ENCODE data around the gene LRWD1. TPM values are rescaled to one million over a fixed set of nuclear protein-coding genes. Genes with fewer than 3 reads are reported as not detected.

LRWD1 gene
- 27.1 and 35.7 TPM in 2 replicates for total RNA-seq

DNA sequence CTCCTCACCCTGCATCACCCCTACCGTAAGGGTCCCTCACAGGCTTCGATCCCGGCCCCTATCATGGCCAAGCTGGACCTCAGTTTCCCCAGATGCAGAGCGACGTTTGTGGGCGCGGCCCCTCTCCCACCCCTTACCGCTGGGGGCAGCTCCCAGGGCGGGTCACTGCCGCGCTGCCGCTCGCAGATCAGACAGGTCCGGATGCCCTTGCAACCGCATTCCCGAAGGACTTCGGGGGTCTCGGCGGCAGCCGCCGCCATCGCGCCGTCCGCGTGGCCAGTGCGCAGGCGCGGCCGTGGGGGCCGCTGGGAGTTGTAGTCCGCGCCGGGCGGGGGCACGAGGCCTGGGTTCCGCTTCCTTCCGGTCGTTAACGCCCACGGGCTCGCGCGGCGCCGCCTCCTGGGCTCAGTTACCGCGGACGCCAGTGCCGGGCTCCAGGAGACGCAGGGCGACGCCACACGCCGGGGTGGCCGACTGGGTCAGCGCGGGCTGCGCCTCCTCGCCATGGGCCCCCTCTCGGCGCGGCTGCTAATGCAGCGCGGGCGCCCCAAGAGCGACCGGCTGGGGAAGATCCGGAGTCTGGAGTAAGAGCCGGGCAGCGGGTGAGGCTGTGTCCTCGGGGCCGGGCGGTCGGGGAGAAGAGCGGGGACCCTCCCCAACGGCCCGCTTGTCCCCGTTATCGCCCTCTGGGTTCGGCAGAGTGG, at the start of gene LRWD1, which contains the start of gene ALKBH4:
TSS of gene LRWD1 (plus strand) at position 408 of the 704 bp plus-strand sequence. CDS start at position 505, 97 bp downstream.
TSS of gene ALKBH4 (minus strand) at position 287 of the 704 bp plus-strand sequence. CDS start at position 260, 27 bp downstream.
- DNase-seq (ENCODE audit: low read depth, low spot score) = peak; percentile 51

DNA sequence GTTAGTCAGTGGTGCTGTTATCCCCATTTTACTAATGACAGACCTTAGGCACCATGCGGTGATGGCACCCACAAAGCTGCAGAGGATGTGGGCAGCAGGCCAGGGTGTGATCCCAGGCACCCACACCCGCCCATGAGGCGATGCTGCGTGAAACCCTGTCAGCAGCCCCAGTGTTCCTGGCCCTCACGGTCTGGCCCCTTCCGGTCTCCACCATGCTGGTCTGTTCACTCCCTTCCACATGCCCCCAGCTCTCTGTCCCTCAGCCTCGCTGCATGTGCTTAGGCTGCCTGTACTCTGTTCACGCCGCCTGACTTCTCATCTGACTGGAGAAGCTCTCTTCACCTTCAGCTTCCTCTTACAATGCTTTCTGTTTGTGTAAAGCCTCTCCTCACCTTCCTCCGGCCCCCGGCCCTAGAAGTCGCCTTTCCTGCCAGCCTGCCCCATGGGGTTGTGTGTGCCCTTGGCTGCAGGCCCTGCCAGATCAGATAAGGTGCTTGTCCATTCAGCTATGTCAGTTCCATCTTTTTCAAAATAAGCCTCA, 49.0 kb upstream of the LRWD1 start:
- no peak for DNase-seq (ENCODE audit: low read depth, low spot score)

DNA sequence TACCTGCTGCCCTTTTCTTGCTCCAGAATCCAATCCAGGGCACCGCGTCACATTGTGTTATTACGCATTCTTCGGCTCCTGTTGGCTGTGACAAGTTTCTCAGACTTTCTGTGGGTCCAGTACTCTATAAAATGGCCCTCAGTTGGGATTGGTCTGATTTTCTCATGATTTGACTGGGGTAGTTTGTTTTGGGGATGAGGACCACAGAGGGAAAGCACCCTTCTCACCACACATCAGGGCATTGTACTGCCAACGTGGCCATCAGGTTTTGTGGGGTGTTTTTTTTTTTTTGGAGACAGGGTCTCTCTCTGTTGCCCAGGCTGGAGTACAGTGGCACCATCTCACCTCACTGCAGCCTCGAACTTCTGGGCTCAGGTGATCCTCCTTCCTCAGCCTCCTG, 48.4 kb upstream of the LRWD1 start:
- no peak for DNase-seq (ENCODE audit: low read depth, low spot score)

DNA sequence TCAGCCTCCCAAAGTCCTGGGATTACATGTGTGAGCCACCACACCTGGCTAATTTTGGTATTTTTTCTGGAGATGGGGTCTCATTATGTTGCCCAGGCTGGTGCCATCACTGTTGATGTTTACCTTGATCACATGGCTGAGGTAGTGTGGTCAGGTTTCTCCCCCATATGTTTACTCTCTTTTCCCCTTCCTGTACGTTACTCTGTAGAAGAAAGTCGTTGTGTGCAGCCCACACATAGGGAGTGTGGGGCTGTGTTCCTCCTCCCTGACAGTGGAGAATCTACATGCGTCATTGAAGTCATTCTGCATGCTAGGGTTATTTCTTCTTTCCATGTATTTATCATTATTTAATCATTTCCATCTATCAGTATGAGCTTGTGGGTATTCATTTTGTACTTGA, 47.7 kb upstream of the LRWD1 start:
- DNase-seq (ENCODE audit: low read depth, low spot score) = no peak

DNA sequence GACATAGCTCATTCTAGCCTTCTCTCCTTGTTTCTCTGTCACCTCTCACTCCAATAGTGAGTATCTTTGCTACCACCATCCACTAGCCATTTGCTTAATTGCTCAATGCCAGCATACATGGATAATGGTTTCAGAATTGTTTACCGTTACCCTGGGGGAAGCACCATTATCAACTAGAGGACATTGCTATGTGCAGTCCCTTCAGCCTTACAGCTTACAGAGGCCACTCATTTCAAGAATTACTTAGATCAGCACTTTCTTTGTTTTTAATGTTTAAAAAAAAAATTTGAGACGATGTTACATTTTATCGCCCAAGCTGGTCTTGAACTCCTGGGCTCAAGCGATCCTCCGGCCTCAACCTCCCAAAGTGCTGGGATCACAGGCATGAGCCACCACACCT, 46.2 kb upstream of the LRWD1 start:
- DNase-seq (ENCODE audit: low read depth, low spot score) = no peak

DNA sequence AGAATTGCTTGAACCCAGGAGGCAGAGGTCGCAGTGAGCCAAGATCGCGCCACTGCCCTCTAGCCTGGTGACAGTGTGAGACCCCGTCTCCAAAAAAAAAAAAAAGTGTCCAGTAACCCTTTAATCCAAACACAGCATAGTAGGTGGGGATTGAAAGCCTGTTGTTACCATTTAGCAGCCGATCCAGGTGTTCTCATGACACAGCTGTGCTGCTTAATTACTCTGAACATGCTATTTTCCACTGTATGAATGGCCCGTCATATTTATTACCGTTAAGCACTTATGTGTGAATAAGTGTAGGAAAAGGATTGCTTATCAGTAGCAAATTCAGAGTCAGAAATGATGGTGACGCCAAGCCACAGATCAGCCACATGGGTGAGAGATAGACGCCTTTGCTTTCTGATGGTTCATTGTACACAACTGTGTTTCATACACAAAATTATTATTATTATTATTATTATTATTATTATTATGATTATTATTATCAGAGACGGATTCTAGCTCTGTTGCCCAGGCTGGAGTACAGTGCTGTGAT, 43.0 kb upstream of the LRWD1 start:
- DNase-seq (ENCODE audit: low read depth, low spot score) = no peak

DNA sequence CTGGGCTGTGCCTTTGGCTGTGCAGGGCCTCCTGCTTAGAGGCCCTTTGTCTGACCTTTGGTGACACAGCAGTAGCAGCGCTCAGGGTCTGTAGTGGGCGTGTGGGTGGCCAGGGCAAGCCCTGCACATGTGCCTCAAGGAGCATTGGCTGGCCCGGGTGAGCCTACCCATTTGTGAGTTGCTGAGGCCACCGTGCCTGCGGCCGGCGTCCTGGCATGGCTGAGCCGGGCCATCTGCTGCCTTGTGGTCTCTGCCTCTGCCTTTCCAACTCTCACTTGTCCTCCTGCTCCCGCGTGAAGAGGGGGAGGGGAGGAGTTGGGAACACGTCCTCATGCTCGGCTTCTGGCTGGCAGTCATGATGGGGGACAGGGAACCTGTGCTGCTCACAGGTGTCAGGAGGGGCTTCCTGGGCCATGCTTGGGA, 40.6 kb upstream of the LRWD1 start:
- no peak for DNase-seq (ENCODE audit: low read depth, low spot score)

DNA sequence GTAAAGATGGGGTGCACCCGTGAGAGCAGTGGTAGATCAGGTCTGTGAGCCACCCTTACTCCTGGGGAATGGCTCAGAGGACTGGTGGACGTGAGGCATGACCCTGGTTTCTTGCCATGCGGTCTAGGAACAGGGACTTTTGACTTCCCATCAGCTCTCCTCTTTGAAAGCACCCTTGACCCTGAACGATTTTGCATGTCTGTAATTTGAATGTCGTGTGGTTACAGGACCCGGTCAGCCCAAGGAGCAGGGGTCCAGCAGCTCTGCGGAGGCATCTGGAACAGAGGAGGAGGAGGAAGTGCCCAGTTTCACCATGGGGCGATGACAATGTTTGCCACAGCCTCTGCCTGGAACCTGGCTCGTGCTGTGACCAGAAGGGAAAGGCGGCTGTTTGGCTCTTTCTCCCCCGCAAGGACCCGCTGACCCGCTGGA, 40.0 kb upstream of the LRWD1 start:
- no peak for DNase-seq (ENCODE audit: low read depth, low spot score)

DNA sequence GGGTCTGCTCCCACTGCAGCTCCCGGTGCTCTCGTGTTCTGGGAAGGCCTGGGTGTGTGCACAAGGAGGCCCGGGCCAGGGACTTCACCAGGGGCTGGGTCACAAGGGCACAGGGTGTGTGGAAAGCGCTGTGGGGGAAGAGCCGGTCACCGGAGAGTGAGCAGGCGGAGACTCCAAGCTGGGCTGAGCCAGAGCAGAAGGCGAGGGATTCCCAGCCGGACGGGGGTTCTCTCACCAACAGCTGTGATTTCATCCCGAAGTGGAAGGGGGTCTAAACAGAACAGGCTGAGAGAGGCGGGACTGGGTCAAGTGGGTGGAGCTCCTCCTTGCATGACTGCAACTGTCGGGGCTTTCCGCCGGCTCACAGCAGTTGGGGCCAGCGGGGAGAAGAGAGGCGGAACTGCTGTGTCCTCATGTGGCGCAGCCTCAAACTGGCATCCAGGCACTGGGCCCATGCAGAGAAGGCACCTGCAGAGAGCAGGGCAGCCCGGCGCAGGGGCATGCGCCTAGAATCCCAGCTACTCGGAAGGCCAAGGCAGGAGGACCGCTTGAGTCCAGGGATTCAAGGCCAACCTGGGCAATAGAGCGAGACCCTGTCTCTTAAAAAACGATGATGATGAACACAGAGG, 39.0 kb upstream of the LRWD1 start:
- DNase-seq (ENCODE audit: low read depth, low spot score) = no peak

DNA sequence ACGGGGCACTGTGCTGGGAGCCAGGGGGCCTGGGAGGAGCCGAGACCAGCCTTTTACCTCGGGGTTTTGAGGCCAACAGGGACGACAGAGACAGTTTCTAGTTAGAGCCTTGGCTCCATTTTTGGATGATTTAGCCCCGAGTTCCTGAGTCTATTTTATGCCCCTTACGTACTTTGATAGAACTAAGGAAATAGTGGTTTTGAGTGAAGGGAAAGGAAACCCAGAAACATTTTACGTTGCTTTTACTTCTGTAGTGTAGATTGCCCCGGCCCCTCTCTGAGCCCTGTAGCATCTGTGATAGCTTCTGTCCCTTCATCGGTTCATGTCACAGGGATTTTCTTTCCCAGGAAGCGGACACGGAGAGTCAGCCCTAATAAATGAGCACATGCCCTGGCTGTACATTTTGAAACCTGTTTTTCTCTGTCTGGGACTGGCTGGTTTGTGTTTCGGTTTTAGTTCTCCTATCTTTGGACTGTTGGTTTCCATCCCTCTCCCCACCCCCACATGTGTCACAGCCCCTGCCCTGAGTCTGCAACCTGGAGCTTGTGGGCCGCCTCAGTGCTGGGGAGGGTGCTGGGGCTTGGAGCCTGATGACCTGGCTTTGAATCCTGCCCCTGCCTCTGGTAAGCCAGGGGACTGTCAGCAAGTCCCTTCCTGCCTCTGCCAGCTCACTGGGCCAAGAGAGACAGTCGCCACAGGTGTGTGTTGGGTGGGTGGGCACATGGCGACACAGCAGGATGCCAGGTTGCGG, 38.3 kb upstream of the LRWD1 start:
- DNase-seq (ENCODE audit: low read depth, low spot score) = no peak

DNA sequence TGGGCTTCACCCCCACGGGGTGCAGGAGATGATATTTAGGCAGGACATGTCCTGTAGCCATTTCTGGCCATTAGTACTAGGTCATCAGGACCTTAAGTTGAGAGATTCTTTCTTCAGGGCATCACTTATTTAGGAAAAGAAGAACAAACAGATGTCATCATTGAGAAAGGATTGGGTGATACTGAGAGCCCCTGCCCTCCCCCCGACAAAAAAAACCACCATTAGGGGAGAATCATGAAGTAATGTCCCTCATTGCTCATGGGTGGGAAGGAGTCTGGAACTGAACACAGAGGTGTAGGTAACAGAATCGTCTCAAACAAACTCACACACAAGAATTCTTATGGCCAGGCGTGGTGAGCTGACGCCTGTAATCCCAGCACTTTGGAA, 37.8 kb upstream of the LRWD1 start:
- DNase-seq (ENCODE audit: low read depth, low spot score) = no peak

DNA sequence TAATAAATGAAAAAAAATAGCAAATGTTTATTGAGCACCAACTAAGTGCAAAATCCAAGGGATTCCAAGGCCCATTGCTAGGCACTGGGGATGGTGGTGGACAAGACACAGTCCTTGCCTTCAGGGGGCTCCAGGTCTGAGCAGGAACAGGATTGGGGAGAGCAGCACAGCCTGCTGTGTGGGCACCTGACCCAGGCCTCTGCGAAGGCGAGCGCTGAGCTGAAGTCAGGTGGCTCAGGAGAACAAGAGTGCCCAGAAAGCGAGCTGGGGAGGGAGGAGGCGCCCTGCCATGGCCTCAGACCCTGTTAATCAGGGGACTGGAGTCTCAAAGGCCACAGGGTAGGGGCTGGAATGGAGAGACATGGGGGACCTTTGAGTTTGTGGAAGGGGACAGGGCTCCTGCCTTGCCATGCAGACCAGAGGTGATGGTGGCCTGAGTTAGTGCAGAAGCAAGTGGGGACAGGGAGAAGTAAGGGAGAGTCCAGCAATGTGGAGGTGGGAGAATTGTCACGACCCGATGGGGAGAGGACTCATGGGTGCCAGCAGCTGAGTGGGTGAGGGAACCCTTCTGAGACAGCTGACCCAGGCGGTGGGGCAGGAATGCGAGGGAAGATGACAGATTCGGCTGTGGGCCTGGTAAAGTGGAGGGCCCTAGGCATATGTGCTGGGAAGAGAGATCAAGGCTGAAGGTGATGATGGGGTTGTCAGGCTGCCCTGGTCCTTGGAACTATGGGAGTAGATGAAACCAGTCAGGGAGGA, 35.5 kb upstream of the LRWD1 start:
- DNase-seq (ENCODE audit: low read depth, low spot score) = no peak

DNA sequence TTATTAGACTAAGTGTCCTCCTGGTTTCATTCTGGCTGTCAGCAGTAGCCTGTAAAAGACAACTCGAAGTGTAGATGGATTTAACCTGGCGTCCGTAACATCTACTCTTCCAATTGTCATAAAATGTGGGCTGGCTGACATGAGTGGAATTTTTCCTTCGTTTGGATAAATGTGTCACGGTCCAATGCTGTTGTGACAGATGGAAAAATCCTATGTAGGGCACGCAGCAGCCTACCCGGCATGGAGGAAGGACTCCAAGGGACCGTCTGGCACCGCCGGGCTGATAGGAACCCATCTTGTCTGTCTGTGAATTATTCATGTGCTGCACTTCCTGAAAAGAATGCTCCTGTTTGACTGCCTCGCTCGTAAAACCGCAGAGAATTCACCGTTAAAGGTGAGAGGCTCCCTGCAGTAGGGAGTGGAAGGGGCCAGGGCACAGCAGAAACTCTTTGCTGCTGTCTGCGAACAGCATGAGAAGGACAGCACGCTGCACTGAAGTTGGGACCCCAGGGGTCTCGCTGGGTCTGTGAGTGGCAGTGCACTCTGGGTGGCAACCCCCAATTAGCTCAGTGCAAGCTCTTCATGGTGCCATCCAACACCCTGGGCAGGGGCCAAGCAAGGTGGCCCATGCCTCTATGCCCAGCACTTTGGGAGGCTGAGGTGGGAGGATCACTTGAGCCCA, 33.0 kb upstream of the LRWD1 start:
- DNase-seq (ENCODE audit: low read depth, low spot score) = no peak

DNA sequence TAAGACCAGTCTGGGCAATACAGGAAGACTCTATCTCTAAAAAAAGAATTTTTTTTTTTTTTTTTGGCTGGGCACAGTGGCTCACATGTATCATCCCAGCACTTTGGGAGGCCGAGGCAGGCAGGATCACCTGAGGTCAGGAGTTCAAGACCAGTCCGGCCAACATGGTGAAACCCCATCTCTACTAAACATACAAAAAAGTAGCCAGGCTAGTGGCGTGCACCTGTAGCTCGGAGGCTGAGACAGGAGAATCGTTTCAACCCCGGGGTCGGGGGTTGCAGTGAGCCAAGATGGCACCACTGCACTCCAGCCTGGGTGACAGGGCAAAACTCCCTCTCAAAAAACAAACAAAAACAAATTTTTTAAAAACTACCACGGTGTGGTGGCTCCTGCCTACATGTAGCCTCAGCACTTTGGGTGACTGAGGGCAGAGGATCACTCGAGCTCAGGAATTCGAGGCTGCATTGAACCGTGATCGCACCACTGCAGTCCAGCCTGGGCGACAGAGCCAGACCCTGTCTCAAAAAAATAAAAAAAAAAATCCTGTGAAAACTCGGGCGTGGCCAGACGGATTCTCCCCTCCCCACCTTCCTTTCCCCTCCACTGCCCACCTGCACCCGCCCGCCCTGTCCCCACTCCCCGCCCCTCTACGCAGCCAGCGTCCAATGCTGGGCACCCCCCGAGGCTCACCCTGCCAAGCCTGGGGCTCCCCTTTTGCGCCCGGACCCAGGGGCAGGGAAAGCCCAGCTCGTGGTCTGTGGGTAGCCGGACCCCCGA, 32.2 kb upstream of the LRWD1 start:
- DNase-seq (ENCODE audit: low read depth, low spot score) = no peak

DNA sequence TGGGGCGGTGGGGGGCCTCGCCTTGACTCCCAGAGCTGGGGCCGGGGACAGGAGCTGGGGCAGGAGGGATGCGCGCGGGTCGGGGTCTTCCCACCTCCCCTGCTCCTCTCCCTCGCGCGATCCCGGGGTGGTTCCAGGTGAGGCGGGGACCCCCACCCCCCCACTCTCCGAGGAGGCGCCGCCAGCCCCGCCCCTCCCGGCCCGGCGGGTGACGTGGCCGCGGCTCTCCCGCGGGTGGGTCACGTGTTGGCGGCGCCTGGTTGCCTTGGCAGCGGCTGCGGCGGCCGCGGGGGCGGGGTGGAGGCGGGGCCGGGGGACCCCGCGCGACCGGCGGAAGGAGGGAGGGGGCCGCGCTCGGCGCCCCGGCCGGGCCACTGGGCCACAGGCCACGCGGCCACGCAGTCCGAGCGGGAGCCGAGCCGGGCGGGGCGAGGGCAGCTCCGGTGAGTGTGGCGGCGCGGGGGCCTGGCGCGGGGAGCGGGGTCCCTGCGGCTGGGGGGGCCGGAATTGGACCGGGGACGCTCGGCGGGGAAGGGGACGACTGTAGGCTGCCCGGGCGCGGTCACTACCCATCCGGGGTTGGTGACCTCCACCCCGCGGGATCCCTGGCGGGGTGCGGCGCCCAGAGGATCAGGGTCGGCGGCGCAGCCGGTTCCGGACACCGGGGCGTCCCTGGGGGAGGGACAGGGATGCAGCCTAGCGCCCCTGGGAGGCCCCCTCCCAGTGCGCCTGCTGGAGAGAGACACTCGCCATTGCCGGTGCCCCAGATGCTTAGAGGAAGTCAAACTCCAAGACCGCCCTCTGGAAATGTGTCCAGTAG, 31.4 kb upstream of the LRWD1 start, which contains the start of gene ORAI2:
TSS of gene ORAI2 (plus strand) at position 357 of the 820 bp plus-strand sequence. CDS start 5,382 bp downstream, outside the sequence.
- DNase-seq (ENCODE audit: low read depth, low spot score) = no peak

DNA sequence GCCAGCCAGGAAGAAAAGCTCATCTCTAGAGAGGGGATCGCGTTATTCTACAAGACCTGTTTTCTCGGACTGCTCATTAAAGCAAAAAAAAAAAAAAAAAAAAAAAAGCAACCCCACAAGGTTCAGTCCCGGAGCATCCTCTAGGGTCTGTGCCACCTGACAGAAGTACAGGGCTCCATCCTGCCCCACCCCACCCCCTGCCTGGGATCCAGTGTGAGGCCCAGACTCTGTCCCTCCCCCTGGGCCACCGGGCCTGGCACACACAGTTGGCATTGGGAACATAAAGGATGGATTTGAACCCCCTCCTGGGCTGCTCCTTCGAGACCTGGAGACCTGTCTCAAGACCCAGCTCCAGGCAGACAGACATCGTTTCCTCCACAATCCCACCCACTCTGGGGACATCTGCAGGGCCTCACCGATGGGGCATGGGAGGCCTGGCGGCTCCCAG, 30.7 kb upstream of the LRWD1 start:
- no peak for DNase-seq (ENCODE audit: low read depth, low spot score)

DNA sequence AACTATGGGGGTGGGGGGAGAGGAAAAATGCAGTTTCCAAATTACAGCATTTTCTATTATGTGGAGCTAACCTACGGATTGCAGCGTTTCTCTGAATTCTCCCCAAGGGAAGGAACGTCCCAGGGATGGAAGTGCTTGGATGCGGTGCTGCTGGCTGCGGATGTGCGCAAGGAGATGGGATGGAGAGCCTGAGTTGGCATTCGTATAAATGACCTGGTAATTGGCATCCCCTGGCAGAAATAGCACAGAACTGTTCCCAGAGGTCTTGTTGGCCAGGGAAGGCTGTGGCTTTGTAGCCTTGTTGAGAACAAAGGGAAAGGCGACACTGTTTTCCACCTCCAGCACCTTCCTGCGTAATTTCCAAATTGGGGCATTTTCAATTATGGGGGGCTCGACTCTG, 28.7 kb upstream of the LRWD1 start:
- DNase-seq (ENCODE audit: low read depth, low spot score) = no peak

DNA sequence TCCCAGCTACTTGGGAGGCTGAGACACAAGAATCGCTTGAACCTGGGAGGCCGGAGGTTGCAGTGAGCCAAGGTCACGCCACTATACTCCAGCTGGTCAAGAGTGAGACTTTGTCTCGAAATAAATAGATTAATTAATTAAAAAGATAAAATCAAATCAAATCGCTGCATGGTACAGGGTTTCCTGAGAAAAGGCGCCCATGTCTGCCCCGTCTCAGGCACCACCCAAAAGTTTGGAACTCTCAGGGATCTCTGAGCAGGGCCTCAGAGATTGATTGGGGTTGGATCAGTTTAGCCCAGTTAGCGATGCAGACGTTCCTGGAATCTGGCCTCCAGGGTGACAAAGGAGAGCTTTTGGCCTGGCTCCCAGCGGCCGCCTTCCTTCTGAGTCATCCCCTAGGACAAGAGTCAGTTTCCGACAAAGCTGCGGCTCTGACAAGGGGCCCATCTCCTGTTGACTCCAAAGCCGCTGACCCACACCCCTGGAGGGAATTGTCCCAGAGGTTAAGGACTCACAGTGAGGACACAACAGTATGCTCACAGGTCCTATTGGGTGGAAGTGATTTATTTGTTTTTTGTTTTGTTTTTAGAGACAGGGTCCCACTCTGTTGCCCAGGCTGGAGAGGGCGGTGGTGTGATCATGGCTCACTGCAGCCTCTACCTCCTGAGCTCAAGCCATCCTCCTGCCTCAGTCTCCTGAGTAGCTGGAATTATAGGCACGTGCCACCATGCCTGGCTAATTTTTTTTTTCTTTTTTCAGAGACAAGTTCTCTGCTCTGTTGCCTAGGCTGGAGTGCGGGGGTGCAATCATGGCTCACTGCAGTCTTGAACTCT, 24.6 kb upstream of the LRWD1 start:
- DNase-seq (ENCODE audit: low read depth, low spot score) = peak; percentile 67

Measured in pulmonary artery endothelial cell (primary cell).